Mesenchymal stem cell (in vitro differentiated cells and primary cell): ENCODE results near the gene SEMA4D.

Source experiments
- DNase-seq: peaks from one replicate; pipeline ENCODE4 v3.0.0-alpha.2; 2013
- H2AFZ ChIP-seq: one replicate; pipeline ENCODE4 v1.6.1; 2013; ENCODE audit warnings: low read depth, mild to moderate bottlenecking, control low read depth, inconsistent platforms, low read length, moderate library complexity
- H2AK5ac ChIP-seq: 2 replicates; pipeline ENCODE4 v1.6.1; 2013; ENCODE audit warnings: low read length, moderate library complexity, mild to moderate bottlenecking, inconsistent platforms; ENCODE audit not compliant: severe bottlenecking
- H2BK120ac ChIP-seq: one replicate; pipeline ENCODE4 v1.6.1; 2013; ENCODE audit warnings: low read depth, mild to moderate bottlenecking, inconsistent platforms, low read length, moderate library complexity
- H2BK12ac ChIP-seq, 2 experiments: one replicate each; pipeline ENCODE4 v1.6.1; 2013; ENCODE audit warnings: inconsistent platforms in 2 of 2, low read length in 2 of 2, mild to moderate bottlenecking in 2 of 2, moderate library complexity in 2 of 2, control low read depth in 1 of 2
- H2BK15ac ChIP-seq: one replicate; pipeline ENCODE4 v1.6.1; 2013; ENCODE audit warnings: mild to moderate bottlenecking, low read depth, inconsistent platforms; ENCODE audit not compliant: poor library complexity, severe bottlenecking
- H2BK5ac ChIP-seq: 2 replicates; pipeline ENCODE4 v1.6.1; 2013; ENCODE audit warnings: low read depth, mild to moderate bottlenecking, low read length, control low read depth, inconsistent platforms; ENCODE audit not compliant: poor library complexity, severe bottlenecking
- H3K14ac ChIP-seq, 2 experiments: one replicate each; pipeline ENCODE4 v1.6.1; 2013; ENCODE audit warnings: inconsistent platforms in 2 of 2, low read length in 2 of 2, control low read depth in 1 of 2, mild to moderate bottlenecking in 1 of 2, moderate library complexity in 1 of 2
- H3K18ac ChIP-seq, 2 experiments: one replicate each; pipeline ENCODE4 v1.6.1; 2013; ENCODE audit warnings: inconsistent platforms in 2 of 2, low read length in 2 of 2, control low read depth in 1 of 2, low read depth in 1 of 2, mild to moderate bottlenecking in 1 of 2
- H3K23ac ChIP-seq, 2 experiments: one replicate each; pipeline ENCODE4 v1.6.1; 2013; ENCODE audit warnings: inconsistent platforms in 2 of 2, low read length in 2 of 2, mild to moderate bottlenecking in 2 of 2, moderate library complexity in 2 of 2, control low read depth in 1 of 2
- H3K27ac ChIP-seq: 2 replicates; pipeline ENCODE4 v1.5.1; 2013; ENCODE audit warnings: mild to moderate bottlenecking, moderate library complexity, low read length, control low read depth, inconsistent platforms; ENCODE audit not compliant: poor library complexity, severe bottlenecking
- H3K27me3 ChIP-seq, 2 experiments: 2 replicates each; pipeline versions ENCODE4 v1.6.1 to v1.7.0; 2013; ENCODE audit warnings: low read length in 2 of 2, mild to moderate bottlenecking in 2 of 2, moderate library complexity in 2 of 2, control low read depth in 1 of 2, inconsistent platforms in 1 of 2; ENCODE audit not compliant: control insufficient read depth in 1 of 2, insufficient read depth in 1 of 2
- H3K36me3 ChIP-seq, 2 experiments: 2 replicates each; pipeline versions ENCODE4 v1.6.1 to v1.7.0; 2013; ENCODE audit warnings: low read length in 2 of 2, control low read depth in 1 of 2, inconsistent platforms in 1 of 2, low read depth in 1 of 2, mild to moderate bottlenecking in 1 of 2; ENCODE audit not compliant: insufficient read depth in 2 of 2, control insufficient read depth in 1 of 2
- H3K4ac ChIP-seq, 2 experiments: one replicate each; pipeline ENCODE4 v1.6.1; 2013; ENCODE audit warnings: inconsistent platforms in 2 of 2, low read length in 2 of 2, mild to moderate bottlenecking in 2 of 2, moderate library complexity in 2 of 2, control low read depth in 1 of 2, low read depth in 1 of 2
- H3K4me1 ChIP-seq: 2 replicates; pipeline ENCODE4 v1.6.1; 2013; ENCODE audit warnings: low read depth, low read length, control low read depth; ENCODE audit not compliant: control insufficient read depth, insufficient read depth
- H3K4me2 ChIP-seq: 2 replicates; pipeline ENCODE4 v1.6.1; 2013; ENCODE audit warnings: low read length, mild to moderate bottlenecking, inconsistent platforms; ENCODE audit not compliant: poor library complexity, severe bottlenecking
- H3K4me3 ChIP-seq, 2 experiments: 2 replicates each; pipeline versions ENCODE4 v1.5.1 to v1.7.0; 2013; ENCODE audit warnings: low read length in 2 of 2, mild to moderate bottlenecking in 2 of 2, control low read depth in 1 of 2, low read depth in 1 of 2; ENCODE audit not compliant: insufficient read depth in 1 of 2
- H3K79me1 ChIP-seq: replicated peaks from 2 replicates; pipeline ENCODE4 v1.6.1; 2013; ENCODE audit warnings: mild to moderate bottlenecking, control low read depth, low read length, inconsistent platforms; ENCODE audit not compliant: poor library complexity, severe bottlenecking
- H3K9ac ChIP-seq: 2 replicates; pipeline ENCODE4 v1.7.0; 2013; ENCODE audit warnings: mild to moderate bottlenecking, low read length, moderate library complexity
- H3K9me3 ChIP-seq: 2 replicates; pipeline ENCODE4 v1.7.0; 2013; ENCODE audit warnings: mild to moderate bottlenecking, low read length; ENCODE audit not compliant: control insufficient read depth
- H4K8ac ChIP-seq: one replicate; pipeline ENCODE4 v1.6.1; 2013; ENCODE audit warnings: inconsistent platforms, mild to moderate bottlenecking, low read length, moderate library complexity
- H4K91ac ChIP-seq: one replicate; pipeline ENCODE4 v1.6.1; 2013; ENCODE audit warnings: mild to moderate bottlenecking, low read length, inconsistent platforms
- whole genome bisulfite sequencing: methylation state at CpG from one replicate; pipeline ENCODE4 v1.1.7; 2013; ENCODE audit warnings: mixed read lengths; 5-methylcytosine and 5-hydroxymethylcytosine counted together

Gene SEMA4D

DNA sequence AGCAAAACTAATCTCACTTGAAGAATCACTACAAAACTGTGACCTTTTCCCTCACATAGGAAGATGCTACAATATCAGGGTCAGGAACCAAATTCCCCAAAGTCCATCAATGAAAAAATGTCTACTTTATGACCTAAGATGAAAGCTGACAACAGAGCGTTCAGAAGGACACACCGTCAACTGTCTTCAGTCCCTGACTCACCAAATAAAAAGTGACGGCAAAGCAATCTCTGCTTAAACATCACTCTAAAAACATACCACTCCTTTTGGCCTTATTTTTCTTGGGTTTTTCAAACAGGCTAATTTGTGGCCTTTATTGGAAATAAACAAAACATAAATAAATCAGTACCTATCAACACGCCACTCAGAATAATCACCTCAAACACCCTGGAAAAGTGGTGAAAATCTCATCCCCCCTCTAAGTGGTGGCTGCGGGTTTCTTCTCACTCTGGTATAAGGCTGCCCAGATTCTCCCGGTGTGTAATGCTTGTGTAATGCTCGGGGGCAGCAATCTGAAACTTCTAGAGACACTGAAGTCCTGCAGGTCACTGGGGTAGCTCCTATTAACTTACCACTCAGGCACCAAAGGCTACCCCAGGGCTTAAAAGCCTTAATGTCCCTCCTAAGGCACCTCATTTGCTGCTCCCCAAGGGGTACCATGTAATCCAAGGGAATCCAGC lies 29.5 kb downstream of the SEMA4D start:
- Histone ChIP-seq H3K4me3 (no peak overlapping the region), H2BK5ac (no peak overlapping the region), H2BK120ac (no peak overlapping the region), H2AK5ac (peak overlapping the region; percentile 95), H2BK12ac (no peak overlapping the region), H4K91ac (no peak overlapping the region), H3K14ac (no peak overlapping the region), H3K79me1 (peaks cover 18% of the 10 kb centered on the region), H3K9ac (no peak overlapping the region), H2BK15ac (no peak overlapping the region), H3K36me3 (peaks cover 0 to 6% of the 10 kb centered on the region in 2 experiments), H3K4ac (no peak overlapping the region), H2AFZ (no peak overlapping the region), H3K9me3 (no peaks in the 10 kb centered on the region), H3K27me3 (peaks cover 0 to 13% of the 10 kb centered on the region in 2 experiments), H3K27ac (no peak overlapping the region), H3K18ac (no peak overlapping the region), H3K4me1 (peaks cover 34% of the 10 kb centered on the region), H4K8ac (no peak overlapping the region), H3K23ac (no peak overlapping the region), H3K4me2 (no peak overlapping the region)
- no peak for DNase-seq
- WGBS, result 83% methylated on average over 7 of the region's 7 CpGs

DNA sequence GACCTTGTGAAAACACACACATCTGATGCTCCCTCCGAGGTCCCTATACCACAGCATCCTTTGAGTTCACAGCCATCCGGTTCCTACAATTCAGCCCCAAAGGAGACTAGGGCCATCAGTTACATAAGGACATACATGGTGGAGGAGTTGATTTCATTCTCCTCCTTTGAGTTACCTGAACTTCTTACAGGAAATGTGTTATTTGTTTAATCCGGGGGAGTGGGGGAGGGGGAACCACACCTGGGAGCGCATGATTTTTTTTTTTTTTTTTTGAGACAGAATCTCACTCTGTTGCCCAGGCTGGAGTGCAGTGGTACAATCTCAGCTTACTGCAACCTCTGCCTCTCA lies 30.7 kb downstream of the SEMA4D start:
- Histone ChIP-seq H2BK120ac (no peak overlapping the region), H3K18ac (no peak overlapping the region), H4K8ac (no peak overlapping the region), H3K4me2 (no peak overlapping the region), H3K4me3 (no peak overlapping the region), H3K14ac (peak overlapping the region in 1 of 2 experiments; percentile 35), H3K23ac (no peak overlapping the region), H2BK15ac (no peak overlapping the region), H3K4me1 (peaks cover 34% of the 10 kb centered on the region), H3K9ac (no peak overlapping the region), H2BK5ac (peak overlapping the region; percentile 8), H3K9me3 (no peaks in the 10 kb centered on the region), H3K4ac (no peak overlapping the region), H4K91ac (no peak overlapping the region), H3K36me3 (peaks cover 0 to 6% of the 10 kb centered on the region in 2 experiments), H3K27me3 (peaks cover 0 to 16% of the 10 kb centered on the region in 2 experiments), H2AFZ (no peak overlapping the region), H3K27ac (peak overlapping the region; percentile 84), H3K79me1 (peaks cover 17% of the 10 kb centered on the region), H2BK12ac (no peak overlapping the region), H2AK5ac (peak overlapping the region; percentile 40)
- WGBS, result 90% methylated on average over 3 of the region's 4 CpGs
- no peak for DNase-seq

DNA sequence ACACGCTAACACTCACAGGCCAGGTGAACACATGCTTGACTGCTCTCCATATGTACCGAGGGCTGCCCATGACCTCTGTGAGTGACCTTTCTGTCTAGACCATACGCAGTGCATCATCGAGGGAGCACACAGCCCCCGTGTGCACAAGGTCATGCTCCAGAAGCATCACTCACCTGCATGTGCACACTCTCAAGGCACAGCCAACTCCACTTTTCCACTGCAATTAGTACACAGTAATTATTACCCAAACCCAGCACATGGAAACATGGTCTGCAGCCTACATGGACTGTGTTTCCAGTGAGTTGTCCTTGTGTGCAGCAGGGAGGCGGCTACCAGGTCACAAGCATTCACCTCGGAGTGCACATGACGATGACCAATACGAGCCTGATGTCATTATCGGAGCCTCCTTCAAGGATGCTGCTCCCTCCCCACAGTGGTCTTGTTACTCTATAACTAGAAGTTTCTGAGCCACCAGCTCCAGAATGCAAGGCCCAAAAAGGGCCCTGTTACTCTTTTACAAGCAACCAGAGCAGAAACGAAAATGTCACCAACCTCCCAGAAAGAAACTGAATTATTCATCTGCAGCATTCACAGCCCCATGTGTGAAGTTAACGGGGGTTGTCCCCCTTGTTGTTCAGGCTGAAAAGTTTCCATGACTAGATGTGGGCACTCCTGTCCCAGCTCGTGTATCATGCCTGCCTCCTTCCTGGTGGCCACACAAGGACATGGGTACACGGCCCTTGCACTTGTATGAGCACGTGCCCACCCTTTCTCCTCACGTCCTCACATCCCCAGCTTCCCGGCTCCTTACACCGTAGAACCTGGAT lies 31.2 kb downstream of the SEMA4D start:
- no peak overlapping the region for H4K8ac ChIP-seq
- H3K9me3 ChIP-seq, result no peaks in the 10 kb centered on the region
- H3K27ac ChIP-seq, result peak overlapping the region; percentile 84
- 93% methylated on average over 18 of the region's 18 CpGs for WGBS
- H2BK120ac ChIP-seq, result no peak overlapping the region
- H2AK5ac ChIP-seq, result peak overlapping the region; percentile 40
- peaks cover 0 to 4% of the 10 kb centered on the region in 2 experiments for H3K36me3 ChIP-seq
- no peak overlapping the region for H3K4ac ChIP-seq
- H3K18ac ChIP-seq, result no peak overlapping the region
- no peak overlapping the region for H2BK12ac ChIP-seq
- no peak overlapping the region for H3K23ac ChIP-seq
- no peak overlapping the region for H4K91ac ChIP-seq
- peak overlapping the region; percentile 8 for H2BK5ac ChIP-seq
- no peak overlapping the region for H2BK15ac ChIP-seq
- peaks cover 13% of the 10 kb centered on the region for H3K79me1 ChIP-seq
- H3K4me2 ChIP-seq, result no peak overlapping the region
- H3K4me3 ChIP-seq, result no peak overlapping the region
- H3K27me3 ChIP-seq, result peaks cover 0 to 21% of the 10 kb centered on the region in 2 experiments
- H3K9ac ChIP-seq, result no peak overlapping the region
- no peak overlapping the region for H2AFZ ChIP-seq
- peaks cover 34% of the 10 kb centered on the region for H3K4me1 ChIP-seq
- H3K14ac ChIP-seq, result peak overlapping the region in 1 of 2 experiments; percentile 35
- DNase-seq, result no peak

DNA sequence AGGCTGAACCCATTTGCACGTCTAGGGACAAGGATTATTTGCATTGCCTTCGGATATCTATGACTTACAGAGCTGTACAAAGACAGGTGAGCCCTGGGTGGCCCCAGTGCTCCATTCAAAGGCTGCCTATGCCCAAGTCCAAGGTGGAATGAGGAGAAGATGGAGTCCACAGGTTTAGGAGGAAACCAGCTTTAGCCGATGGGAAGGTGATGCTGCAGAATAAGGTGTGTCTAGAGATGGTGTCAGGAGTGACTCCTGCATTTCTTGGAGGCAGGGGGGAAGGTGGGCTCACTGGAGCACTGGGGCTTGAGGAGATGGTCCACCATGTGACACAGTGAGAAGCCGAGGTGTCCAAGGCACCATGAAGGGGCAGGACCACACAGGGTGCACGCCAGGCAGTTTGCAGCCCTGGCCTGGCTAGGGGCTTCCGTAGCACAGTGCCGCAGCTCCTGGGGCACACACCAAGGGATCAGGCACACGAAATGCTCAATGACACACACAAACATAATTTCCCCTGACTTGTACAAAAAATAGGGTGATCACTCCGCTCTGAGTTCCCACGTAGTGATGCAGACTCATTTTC lies 32.1 kb downstream of the SEMA4D start:
- no peak overlapping the region for H2BK5ac ChIP-seq
- H2AFZ ChIP-seq, result no peak overlapping the region
- WGBS, result 92% methylated on average over 10 of the region's 10 CpGs
- H3K4me1 ChIP-seq, result peaks cover 34% of the 10 kb centered on the region
- no peaks in the 10 kb centered on the region for H3K9me3 ChIP-seq
- H2BK12ac ChIP-seq, result no peak overlapping the region
- H2BK15ac ChIP-seq, result no peak overlapping the region
- H3K27ac ChIP-seq, result peak overlapping the region; percentile 41
- H3K27me3 ChIP-seq, result peaks cover 0 to 21% of the 10 kb centered on the region in 2 experiments
- H3K4me2 ChIP-seq, result no peak overlapping the region
- H2AK5ac ChIP-seq, result peak overlapping the region; percentile 84
- no peak overlapping the region for H3K18ac ChIP-seq
- H2BK120ac ChIP-seq, result no peak overlapping the region
- H3K4ac ChIP-seq, result no peak overlapping the region
- no peak overlapping the region for H4K8ac ChIP-seq
- no peaks in the 10 kb centered on the region for H3K36me3 ChIP-seq
- no peak overlapping the region for H3K9ac ChIP-seq
- no peak overlapping the region for H3K23ac ChIP-seq
- peaks cover 11% of the 10 kb centered on the region for H3K79me1 ChIP-seq
- no peak for DNase-seq
- no peak overlapping the region for H3K4me3 ChIP-seq
- H3K14ac ChIP-seq, result no peak overlapping the region
- H4K91ac ChIP-seq, result no peak overlapping the region
